A549 (cell line): ENCODE data around the gene RUNX2. TPM values are rescaled to one million over a fixed set of nuclear protein-coding genes. Genes with fewer than 3 reads are reported as not detected.

Source experiments
- ATAC-seq, 2 experiments: fragments of 200-7000 bp in 1 of 2; fragments of >200 bp in 1 of 2; cut with Nextera tagmentation in 1 of 2; cut with Tn5 transposase in 1 of 2; 3 replicates each; pipeline versions ENCODE4 v1.8.0 to v1.9.1; 2018 to 2020; ENCODE audit warnings: mild to moderate bottlenecking in 1 of 2, moderate library complexity in 1 of 2
- CTCF ChIA-PET: fragments of 300-600 bp; sonication (Branson Sonifier 250); formaldehyde crosslinking; extraction: SDS; loops from one replicate; lab custom pipeline; 2021; ENCODE audit warnings: antibody characterized with exemption, inconsistent platforms; lab: Yijun Ruan, JAX
- POLR2A ChIA-PET: fragments of 350-600 bp; formaldehyde crosslinking; extraction: SDS; loops from one replicate; lab custom pipeline; 2021; ENCODE audit warnings: antibody characterized with exemption, inconsistent platforms; lab: Yijun Ruan, JAX
- DNase-seq, 2 experiments: peaks; one replicate each; pipeline versions ENCODE4 v3.0.0 to v3.0.0-alpha.2; 2011 to 2016; ENCODE audit warnings: low read depth in 1 of 2, low spot score in 1 of 2
- FAIRE-seq: peaks from 2 replicates; lab custom pipeline; 2011; peaks lifted over from hg19 to GRCh38; lab: Jason Lieb, UNC
- H3K27ac ChIP-seq, 2 experiments: fragments of >200 bp; sonication (Bioruptor Twin); formaldehyde crosslinking; 3 replicates each; pipeline ENCODE4 v1.5.1; 2016 to 2017
- H3K4me1 ChIP-seq: fragments of >200 bp; sonication (Bioruptor Twin); formaldehyde crosslinking; 3 replicates; pipeline ENCODE4 v1.6.1; 2016
- H3K4me2 ChIP-seq: fragments of >200 bp; sonication (Bioruptor Twin); formaldehyde crosslinking; 3 replicates; pipeline ENCODE4 v1.6.1; 2016
- H3K4me3 ChIP-seq: fragments of >200 bp; sonication (Bioruptor Twin); formaldehyde crosslinking; 3 replicates; pipeline ENCODE4 v1.5.1; 2016
- H3K9me3 ChIP-seq: fragments of >200 bp; sonication (Bioruptor Twin); formaldehyde crosslinking; 3 replicates; pipeline ENCODE4 v1.6.1; 2016
- CBX8 ChIP-seq: fragments of 200-600 bp; sonication (generic); IDR thresholded peaks from 2 replicates; pipeline ENCODE4 v1.6.1; 2016
- CEBPB ChIP-seq, 2 experiments: fragments of >200 bp in 1 of 2; sonication (Bioruptor Twin) in 1 of 2; formaldehyde crosslinking in 1 of 2; IDR thresholded peaks; 2 replicates each; pipeline ENCODE4 v1.6.1; 2012 to 2016
- CHD2 ChIP-seq: fragments of 150-350 bp; IDR thresholded peaks from 2 replicates; pipeline ENCODE4 v1.6.1; 2014; ENCODE audit warnings: low read length; ENCODE audit not compliant: partially characterized antibody
- CHD4 ChIP-seq: fragments of 200-600 bp; sonication (generic); IDR thresholded peaks from 2 replicates; pipeline ENCODE4 v1.6.1; 2016; ENCODE audit warnings: antibody characterized with exemption, mild to moderate bottlenecking, borderline replicate concordance
- E2F6 ChIP-seq: IDR thresholded peaks from 2 replicates; pipeline ENCODE4 v1.6.1; 2012; ENCODE audit warnings: low read depth, borderline replicate concordance
- EP300 ChIP-seq, 2 experiments: fragments of >200 bp; sonication (Bioruptor Twin); formaldehyde crosslinking; IDR thresholded peaks; 2 replicates in 1 of 2; 3 replicates in 1 of 2; pipeline ENCODE4 v1.6.1; 2016 to 2017
- ESRRA ChIP-seq: fragments of 150-350 bp; IDR thresholded peaks from 2 replicates; pipeline ENCODE4 v1.6.1; 2014; ENCODE audit warnings: mild to moderate bottlenecking, low read length, borderline replicate concordance
- FOSB ChIP-seq: fragments of 250-450 bp; sonication (Bioruptor Pico); IDR thresholded peaks from 2 replicates; pipeline ENCODE4 v1.5.0; 2020; ENCODE audit warnings: mild to moderate bottlenecking, moderate library complexity
- GATA3 ChIP-seq: IDR thresholded peaks from 2 replicates; pipeline ENCODE4 v1.6.1; 2012; ENCODE audit warnings: borderline replicate concordance
- HDAC2 ChIP-seq: fragments of 200-600 bp; sonication (generic); IDR thresholded peaks from 2 replicates; pipeline ENCODE4 v1.6.1; 2016
- HOXA7 ChIP-seq: fragments of 250-450 bp; sonication (Bioruptor Pico); IDR thresholded peaks from 2 replicates; pipeline ENCODE4 v1.5.0; 2020; ENCODE audit warnings: mild to moderate bottlenecking, moderate library complexity
- HOXB13 ChIP-seq: fragments of 250-450 bp; sonication (Bioruptor Pico); IDR thresholded peaks from 2 replicates; pipeline ENCODE4 v1.5.0; 2020; ENCODE audit warnings: low read depth, mild to moderate bottlenecking, moderate library complexity
- HOXB5 ChIP-seq: fragments of 250-450 bp; sonication (Bioruptor Pico); IDR thresholded peaks from 2 replicates; pipeline ENCODE4 v1.5.0; 2020; ENCODE audit warnings: mild to moderate bottlenecking, moderate library complexity
- JUN ChIP-seq, 2 experiments: fragments of >200 bp; sonication (Bioruptor Twin); formaldehyde crosslinking; IDR thresholded peaks; 2 replicates in 1 of 2; 3 replicates in 1 of 2; pipeline ENCODE4 v1.6.1; 2016 to 2017
- JUNB ChIP-seq: fragments of >200 bp; sonication (Bioruptor Twin); formaldehyde crosslinking; IDR thresholded peaks from 2 replicates; pipeline ENCODE4 v1.6.1; 2016
- KDM5A ChIP-seq: fragments of 200-600 bp; sonication (generic); IDR thresholded peaks from 2 replicates; pipeline ENCODE4 v1.6.1; 2016; ENCODE audit warnings: antibody characterized with exemption, mild to moderate bottlenecking
- MAX ChIP-seq: IDR thresholded peaks from 2 replicates; pipeline ENCODE4 v1.6.1; 2012
- MAZ ChIP-seq: fragments of 150-350 bp; IDR thresholded peaks from 2 replicates; pipeline ENCODE4 v1.6.1; 2014; ENCODE audit warnings: antibody characterized with exemption, low read depth, low read length, borderline replicate concordance
- MYC ChIP-seq: IDR thresholded peaks from 2 replicates; pipeline ENCODE4 v1.6.1; 2012; ENCODE audit warnings: mild to moderate bottlenecking, inconsistent platforms, low read length, improper control_type of control experiment, borderline replicate concordance
- NFE2L2 ChIP-seq: fragments of 150-350 bp; conservative IDR thresholded peaks from 2 replicates; pipeline ENCODE4 v1.6.1; 2014; ENCODE audit warnings: low read length
- PBX3 ChIP-seq: IDR thresholded peaks from 2 replicates; pipeline ENCODE4 v1.6.1; 2012
- POLR2A ChIP-seq: IDR thresholded peaks from 2 replicates; pipeline ENCODE4 v1.6.1; 2012; ENCODE audit warnings: mild to moderate bottlenecking, low read length
- POLR2AphosphoS2 ChIP-seq: conservative IDR thresholded peaks from 2 replicates; pipeline ENCODE4 v1.6.1; 2012; ENCODE audit warnings: low read length, improper control_type of control experiment, inconsistent platforms
- REST ChIP-seq: fragments of 200-600 bp; sonication (generic); IDR thresholded peaks from 2 replicates; pipeline ENCODE4 v1.6.1; 2016; ENCODE audit warnings: antibody characterized with exemption, mild to moderate bottlenecking, moderate library complexity
- TFCP2L1 ChIP-seq: fragments of 250-450 bp; sonication (Bioruptor Pico); IDR thresholded peaks from 2 replicates; pipeline ENCODE4 v1.5.0; 2021; ENCODE audit warnings: mild to moderate bottlenecking
- TP53 ChIP-seq: fragments of 250-450 bp; sonication (Bioruptor Pico); IDR thresholded peaks from 2 replicates; pipeline ENCODE4 v1.5.0; 2021; ENCODE audit warnings: mild to moderate bottlenecking, moderate library complexity
- ZSCAN20 ChIP-seq: fragments of 250-450 bp; sonication (Bioruptor Pico); IDR thresholded peaks from 2 replicates; pipeline ENCODE4 v1.8.0; 2022; ENCODE audit warnings: mild to moderate bottlenecking, moderate library complexity
- WGBS: methylation state at CpG from one replicate; pipeline ENCODE4 v1.1.6; 2017; ENCODE audit errors: missing lambda C conversion rate; 5-methylcytosine and 5-hydroxymethylcytosine counted together
- polyA plus RNA-seq, 4 experiments: library from polyadenylated mRNA; depleted of rRNA in 3 of 4; stranded (reverse); fragments of >200 nt; fragmentation: RNase III in 1 of 4; extraction: RNeasy Plus Mini Kit Qiagen cat#74134 plus additional on column Dnase treatment in 1 of 4; gene quantifications; 2 replicates in 3 of 4; 3 replicates in 1 of 4; pipeline ENCODE4 v1.2.3, GENCODE V29; 2011 to 2017

RUNX2 gene
- polyA plus RNA-seq, 2 of the 4 experiments (the other 2 are of a cell fraction): 0.13 to 0.83 TPM

- no peaks in the 10 kb centered on the region for H3K9me3 ChIP-seq
- POLR2A ChIA-PET: no interaction called here
- no peak for TF ChIP-seq CHD4
- no peak for TF ChIP-seq HOXB5 (CRISPR knock-in tag)
- no peak for TF ChIP-seq HOXA7 (CRISPR knock-in tag)
- no peak for TF ChIP-seq HOXB13 (CRISPR knock-in tag)
- no peak for TF ChIP-seq NFE2L2
- no peak for TF ChIP-seq ZSCAN20 (CRISPR knock-in tag)
- no peak for TF ChIP-seq HDAC2
- no peak for TF ChIP-seq CBX8
- no peak for TF ChIP-seq PBX3
- no peak for TF ChIP-seq EP300 (IDR thresholded peaks at IDR 0.05)
- no peak for TF ChIP-seq JUN (IDR thresholded peaks at IDR 0.05)
- TF ChIP-seq, all 56 proteins: peak for 0
- Histone ChIP-seq H3K4me3 (no peak overlapping the region), H3K4me2 (no peak overlapping the region), H3K4me1 (no peaks in the 10 kb centered on the region), H3K27ac (no peak overlapping the region; a peak in 1 of 6 replicates)
- ATAC-seq (no peak), FAIRE-seq (no peak), DNase-seq (no peak)
- CTCF ChIA-PET: no interaction called here
These were observed 316.6 kb downstream of the RUNX2 start for GRCh38 chr6:45644720-45645119.

GRCh38 chr6:45645302-45645701 lies 317.2 kb downstream of the RUNX2 start:
- FAIRE-seq (no peak), DNase-seq (no peak), ATAC-seq (no peak)
- ChIA-PET CTCF (no interaction called here), POLR2A (no interaction called here)
- Histone ChIP-seq H3K4me3 (no peak overlapping the region), H3K4me2 (no peak overlapping the region), H3K27ac (no peak overlapping the region), H3K9me3 (no peaks in the 10 kb centered on the region), H3K4me1 (peaks cover 5% of the 10 kb centered on the region)
- TF ChIP-seq ZSCAN20 (CRISPR knock-in tag): no peak
- no peak for TF ChIP-seq E2F6
- TF ChIP-seq POLR2AphosphoS2: no peak
- no peak for TF ChIP-seq MAZ
- TF ChIP-seq TFCP2L1 (CRISPR knock-in tag): no peak
- TF ChIP-seq FOSB (CRISPR knock-in tag): no peak
- no peak for TF ChIP-seq CBX8
- no peak for TF ChIP-seq CHD2
- no peak for TF ChIP-seq CEBPB (IDR thresholded peaks at IDR 0.05)
- no peak for TF ChIP-seq JUNB
- WGBS: 67% methylated on average over 3 of the region's 3 CpGs

- POLR2A ChIA-PET: no interaction called here
- Histone ChIP-seq H3K9me3 (no peaks in the 10 kb centered on the region), H3K4me1 (peaks cover 19% of the 10 kb centered on the region), H3K4me2 (no peak overlapping the region), H3K4me3 (no peak overlapping the region), H3K27ac (peak overlapping the region in 1 of 2 experiments; percentile 64; a peak in 2 of 6 replicates)
- CTCF ChIA-PET: no interaction called here
- DNase-seq: no peak
- no peak for ATAC-seq
- 80% methylated on average over 3 of the region's 7 CpGs for WGBS
- FAIRE-seq: no peak
- TF ChIP-seq POLR2AphosphoS2: no peak
- TF ChIP-seq CBX8: no peak
- no peak for TF ChIP-seq MYC
- TF ChIP-seq KDM5A: no peak
- no peak for TF ChIP-seq JUNB
- no peak for TF ChIP-seq NFE2L2
- no peak for TF ChIP-seq TFCP2L1 (CRISPR knock-in tag)
- no peak for TF ChIP-seq CHD2
- TF ChIP-seq GATA3: no peak
- TF ChIP-seq MAX: no peak
- TF ChIP-seq TP53 (CRISPR knock-in tag): no peak
- TF ChIP-seq ESRRA: no peak
- no peak for TF ChIP-seq REST
- no peak for TF ChIP-seq POLR2A
- no peak for TF ChIP-seq CHD4
- no peak for TF ChIP-seq MAZ
These were observed 319.5 kb downstream of the RUNX2 start for GRCh38 chr6:45647341-45648261.
